Stimulated activated CD4-positive, alpha-beta T cell treated with anti-CD3 and anti-CD28 coated beads, Interleukin-2, amount 100 ng/mL, for 24 hours (primary cell): ENCODE data around the gene SYT1.
"Not testable (repeated sequence)": the region's sequence is repeated elsewhere in the genome, so short reads cannot be mapped to it uniquely, and the experiment has no call there.

ENCODE experiments used
- DNase-seq, 2 donors: peaks; one replicate each; pipeline ENCODE4 v3.0.0-alpha.2; 2020

Gene SYT1

DNA sequence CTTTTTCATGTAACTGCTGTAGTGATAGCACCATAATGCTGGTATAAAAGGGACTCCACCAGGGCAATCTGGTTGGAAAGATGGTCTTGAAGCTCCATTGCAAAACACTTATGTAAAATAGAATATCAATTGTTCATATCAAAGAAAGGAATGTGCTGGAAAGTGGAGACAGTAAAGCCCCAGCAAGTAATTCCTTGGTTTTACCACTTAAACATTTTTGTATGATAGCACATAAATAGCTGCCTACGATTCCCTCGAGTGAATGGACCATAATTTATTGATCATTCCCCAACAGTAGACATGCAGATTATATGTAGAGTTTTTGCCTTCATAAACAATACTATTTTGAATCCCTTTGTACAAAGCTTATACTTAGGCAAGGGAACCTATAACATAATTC lies 550.7 kb downstream of the SYT1 start:
- no peak for DNase-seq

- no peak for DNase-seq
Measured at GRCh38 chr12:79415746-79416435, 551.3 kb downstream of the SYT1 start.

GRCh38 chr12:79420146-79420618 lies 555.6 kb downstream of the SYT1 start:
- DNase-seq: no peak

- no peak for DNase-seq
Measured at GRCh38 chr12:79421236-79421740, 556.7 kb downstream of the SYT1 start.

DNA sequence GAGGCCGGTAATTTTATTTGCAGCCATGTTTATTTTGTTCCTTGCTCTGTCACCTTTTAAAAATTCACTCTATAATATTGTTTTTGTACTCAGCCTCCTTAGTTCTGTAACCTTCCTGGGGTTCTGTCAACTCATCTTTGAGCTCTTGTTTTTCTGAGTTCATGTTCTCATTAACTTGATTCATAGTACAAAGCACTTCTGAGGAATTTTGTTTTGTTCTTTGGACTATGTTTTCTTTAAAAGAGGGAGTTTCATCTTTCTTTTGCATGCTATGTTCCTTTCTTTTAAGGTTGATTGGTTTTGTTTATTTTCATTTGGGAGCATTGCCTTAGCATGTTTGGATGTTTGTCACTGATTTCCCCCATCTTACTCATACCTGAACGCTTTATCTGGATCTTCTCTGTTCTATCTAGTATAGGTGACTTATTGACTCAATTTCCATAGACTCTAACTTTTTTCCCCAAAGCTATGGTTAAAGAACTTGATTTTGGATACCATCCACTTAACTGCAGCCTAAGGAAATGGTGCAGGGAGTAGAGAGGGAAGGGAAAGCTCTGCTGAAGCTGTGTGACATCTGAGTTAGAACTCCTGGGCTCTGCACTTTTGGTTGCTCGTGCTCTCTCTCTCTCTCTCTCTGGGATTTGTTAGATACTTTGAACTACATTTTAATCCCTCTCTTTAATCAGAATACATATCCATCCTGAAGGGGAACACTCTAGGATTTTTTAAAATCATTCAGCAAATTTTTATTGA lies 557.7 kb downstream of the SYT1 start:
- no peak for DNase-seq

GRCh38 chr12:79423560-79423959 lies 559.0 kb downstream of the SYT1 start:
- no peak for DNase-seq

DNA sequence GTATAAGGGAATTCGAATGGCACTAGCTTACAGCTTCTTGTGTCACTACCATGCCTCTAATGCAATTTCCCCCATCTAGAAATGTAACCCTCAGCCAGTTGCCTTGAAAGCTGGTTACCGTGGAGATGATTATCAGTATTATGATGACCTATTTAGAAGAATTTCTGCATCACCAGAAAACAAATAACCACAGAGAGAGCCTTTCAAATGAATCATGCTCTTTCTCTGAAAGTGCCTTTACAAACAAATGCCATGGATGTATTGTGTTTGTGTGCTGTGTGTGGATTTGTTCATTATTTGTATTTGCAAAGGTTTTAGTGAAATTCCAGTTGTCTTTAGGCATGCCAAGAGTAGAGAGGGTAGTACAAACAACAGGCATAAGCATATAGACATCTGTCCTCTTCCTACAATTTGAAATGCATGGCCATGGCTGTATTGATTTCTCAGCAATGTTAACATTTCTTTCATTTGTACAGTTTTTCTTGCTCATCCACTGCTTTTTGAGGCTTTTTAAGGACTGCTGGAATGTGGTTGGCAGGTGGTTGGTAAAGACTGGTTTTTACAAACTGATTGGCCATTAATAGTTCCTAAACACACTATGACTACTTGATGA lies 559.6 kb downstream of the SYT1 start:
- no peak for DNase-seq

GRCh38 chr12:79426121-79426520 lies 561.5 kb downstream of the SYT1 start:
- DNase-seq: no peak

GRCh38 chr12:79426744-79427143 lies 562.2 kb downstream of the SYT1 start:
- not testable (repeated sequence) for DNase-seq

DNA sequence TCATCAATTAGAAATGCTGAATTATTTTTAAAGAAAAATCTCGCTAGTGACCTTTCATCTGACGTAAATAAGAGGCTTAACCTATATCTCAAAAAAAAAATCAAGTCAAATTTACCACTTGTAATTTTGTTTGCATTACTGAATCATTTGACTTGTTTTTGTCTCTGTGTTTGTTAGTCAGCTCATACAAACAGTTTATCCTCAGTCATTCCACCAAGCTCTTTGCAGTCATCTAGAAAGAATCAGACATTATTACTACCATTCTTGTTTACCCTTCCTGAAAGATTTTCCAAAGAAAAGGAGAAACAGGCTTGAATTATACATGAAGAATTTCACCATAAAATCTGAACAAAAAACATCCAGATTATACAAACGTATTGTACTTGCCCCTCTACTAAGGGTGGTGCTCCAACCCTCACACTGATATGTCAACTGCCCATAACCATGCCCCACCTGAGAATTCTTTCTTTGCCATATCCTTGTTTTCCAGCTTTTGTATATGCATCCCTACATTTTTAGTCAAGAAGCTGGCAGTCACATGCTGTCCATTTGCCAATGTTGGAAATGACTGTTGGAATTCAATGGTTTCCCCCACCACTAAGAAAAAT lies 569.0 kb downstream of the SYT1 start:
- DNase-seq: no peak

- DNase-seq: no peak
Measured at GRCh38 chr12:79434561-79434960, 570.0 kb downstream of the SYT1 start.

- no peak for DNase-seq
Measured at GRCh38 chr12:79435742-79436141, 571.2 kb downstream of the SYT1 start.

DNA sequence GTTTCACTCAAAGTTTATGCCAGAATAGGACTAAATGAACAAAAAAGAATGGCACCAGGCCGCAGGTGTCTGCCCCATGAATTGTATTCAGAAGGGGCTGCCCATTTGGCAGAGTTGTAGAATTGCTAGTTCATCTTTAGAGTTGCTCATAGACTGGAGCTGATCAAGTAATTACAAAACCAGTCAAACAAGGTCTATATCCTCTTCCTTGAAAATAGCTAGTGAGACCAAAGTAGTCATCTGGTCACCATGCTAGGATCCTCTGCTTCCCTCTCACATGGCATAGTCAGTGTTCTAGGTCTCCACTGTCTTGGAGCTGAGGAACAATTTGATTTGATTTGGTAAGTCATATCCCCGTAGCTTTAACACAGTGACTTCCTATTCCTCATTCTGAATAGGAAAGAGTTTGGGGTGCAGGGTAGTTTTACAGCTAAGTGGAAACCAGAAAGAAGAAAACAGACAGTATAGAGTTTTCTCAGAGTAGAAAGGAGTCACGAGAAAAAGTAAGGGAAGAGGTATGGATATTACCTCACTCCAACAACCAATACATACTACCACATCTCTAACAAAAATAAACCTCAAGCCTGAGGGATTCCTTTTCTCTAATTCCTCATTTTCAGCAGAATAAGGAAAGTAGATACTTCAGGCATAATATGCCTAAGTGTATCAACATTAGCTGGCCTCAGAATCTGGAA lies 574.1 kb downstream of the SYT1 start:
- no peak for DNase-seq

- no peak for DNase-seq
Measured at GRCh38 chr12:79439175-79439825, 574.7 kb downstream of the SYT1 start.

GRCh38 chr12:79441534-79441933 lies 577.0 kb downstream of the SYT1 start:
- DNase-seq: no peak

DNA sequence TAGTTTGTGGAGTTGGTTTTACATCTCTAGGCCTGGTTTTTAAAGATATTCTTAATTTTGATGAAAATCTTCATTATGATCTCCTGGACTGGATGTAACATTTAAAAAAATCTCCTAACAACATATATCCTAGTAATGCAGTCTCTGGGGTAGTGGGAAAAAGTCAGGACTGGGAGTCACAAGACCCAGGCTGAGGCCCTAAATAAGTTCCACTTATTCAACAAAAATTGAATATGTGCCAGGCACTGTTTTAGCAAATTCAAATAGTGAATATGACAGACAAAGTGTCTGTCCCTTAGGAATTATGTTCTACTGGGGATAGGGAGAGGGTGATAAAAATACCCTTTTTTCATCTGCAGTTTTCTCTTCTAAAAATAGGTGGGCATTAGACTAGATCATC lies 577.8 kb downstream of the SYT1 start:
- no peak for DNase-seq

DNA sequence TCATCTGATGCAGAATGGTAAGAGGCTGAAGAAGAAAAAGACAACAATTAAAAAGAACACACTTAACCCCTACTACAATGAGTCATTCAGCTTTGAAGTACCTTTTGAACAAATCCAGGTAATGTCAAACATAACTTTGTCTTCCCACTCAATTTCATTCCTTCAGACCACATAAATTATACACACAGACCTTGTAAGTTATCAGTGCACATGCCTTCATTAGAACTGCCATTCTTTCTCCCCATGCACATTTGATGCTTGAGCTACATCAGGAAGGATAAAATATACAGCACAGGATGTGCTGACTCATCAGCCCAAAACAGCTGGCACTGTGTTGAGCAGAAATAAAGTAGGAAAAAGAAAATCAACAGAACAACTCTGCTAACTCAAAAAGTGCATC lies 579.5 kb downstream of the SYT1 start:
- no peak for DNase-seq

- no peak for DNase-seq
Measured at GRCh38 chr12:79448816-79449215, 584.2 kb downstream of the SYT1 start.

DNA sequence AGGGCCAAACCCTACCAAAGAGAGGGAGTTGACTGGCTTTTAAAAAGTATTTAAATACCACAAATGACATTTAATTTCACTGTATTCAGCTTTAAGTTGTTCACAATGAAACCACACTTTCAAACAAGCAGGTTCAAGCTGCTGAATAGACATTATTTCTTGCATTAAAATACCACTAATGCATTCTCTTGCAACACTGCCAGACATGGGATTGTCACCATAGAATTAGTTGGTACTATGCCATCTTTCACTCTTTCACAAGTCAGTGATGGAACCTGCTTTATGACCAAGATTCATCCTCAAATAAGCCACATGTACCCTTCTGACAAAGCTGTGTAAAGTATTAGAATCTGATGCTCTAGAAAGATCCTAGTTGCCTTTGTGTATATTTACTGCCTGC lies 586.8 kb downstream of the SYT1 start:
- DNase-seq: no peak

DNA sequence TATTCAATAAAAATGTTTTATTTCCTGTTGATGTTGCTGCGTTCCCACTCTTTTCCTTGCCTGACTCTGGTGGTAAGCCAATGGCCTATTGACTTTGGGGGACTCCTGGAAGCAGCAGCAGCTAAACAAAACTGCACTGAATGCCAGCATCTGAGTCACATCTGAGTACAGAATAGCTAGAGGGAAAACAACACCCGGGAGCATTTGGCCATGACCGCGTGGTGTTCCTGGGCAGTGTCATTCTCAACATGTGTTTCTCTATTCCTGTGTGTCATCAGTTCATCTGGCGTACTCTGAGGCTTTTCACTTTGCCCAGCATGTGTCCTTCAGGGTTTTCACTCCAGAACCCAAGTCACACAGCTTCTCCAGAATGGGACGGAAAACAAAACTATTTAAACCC lies 587.4 kb downstream of the SYT1 start:
- DNase-seq: no peak

GRCh38 chr12:79452906-79453305 lies 588.3 kb downstream of the SYT1 start:
- no peak for DNase-seq

DNA sequence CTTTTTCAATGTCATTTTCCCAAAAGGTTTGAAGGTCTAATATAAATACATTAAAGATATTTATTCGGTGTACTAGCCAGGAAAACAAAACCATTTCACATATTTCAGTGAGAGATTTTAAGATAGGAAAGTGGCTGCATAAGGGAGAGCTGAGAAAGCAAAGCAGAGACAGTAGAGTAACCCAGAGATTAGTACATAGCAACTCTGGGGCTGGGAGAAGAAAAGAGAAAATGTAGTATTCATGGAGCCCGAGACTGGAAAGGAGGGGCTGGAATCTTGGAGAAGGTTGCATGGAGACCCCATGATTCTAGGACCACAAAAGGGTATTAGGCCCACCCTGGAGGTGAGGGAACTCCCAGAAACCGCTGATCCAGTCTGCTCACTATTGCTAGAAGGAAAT lies 589.2 kb downstream of the SYT1 start:
- no peak for DNase-seq
